Activated CD8-positive, alpha-beta memory T cell treated with anti-CD3 and anti-CD28 coated beads for 48 hours (primary cell): ENCODE measurements around the gene TEPSIN.
A peak's percentile ranks its signal among the peaks of the same experiment; 100 is the strongest.

ENCODE experiments used
- DNase-seq, 3 experiments: peaks; one replicate each; pipeline ENCODE4 v3.0.0-alpha.2; 2020; ENCODE audit warnings: low read depth in 2 of 3, low spot score in 2 of 3

The TEPSIN gene

GRCh38 chr17:81250286-81251093, 11.6 kb upstream of the TEPSIN start:
- DNase-seq, result no peak

DNA sequence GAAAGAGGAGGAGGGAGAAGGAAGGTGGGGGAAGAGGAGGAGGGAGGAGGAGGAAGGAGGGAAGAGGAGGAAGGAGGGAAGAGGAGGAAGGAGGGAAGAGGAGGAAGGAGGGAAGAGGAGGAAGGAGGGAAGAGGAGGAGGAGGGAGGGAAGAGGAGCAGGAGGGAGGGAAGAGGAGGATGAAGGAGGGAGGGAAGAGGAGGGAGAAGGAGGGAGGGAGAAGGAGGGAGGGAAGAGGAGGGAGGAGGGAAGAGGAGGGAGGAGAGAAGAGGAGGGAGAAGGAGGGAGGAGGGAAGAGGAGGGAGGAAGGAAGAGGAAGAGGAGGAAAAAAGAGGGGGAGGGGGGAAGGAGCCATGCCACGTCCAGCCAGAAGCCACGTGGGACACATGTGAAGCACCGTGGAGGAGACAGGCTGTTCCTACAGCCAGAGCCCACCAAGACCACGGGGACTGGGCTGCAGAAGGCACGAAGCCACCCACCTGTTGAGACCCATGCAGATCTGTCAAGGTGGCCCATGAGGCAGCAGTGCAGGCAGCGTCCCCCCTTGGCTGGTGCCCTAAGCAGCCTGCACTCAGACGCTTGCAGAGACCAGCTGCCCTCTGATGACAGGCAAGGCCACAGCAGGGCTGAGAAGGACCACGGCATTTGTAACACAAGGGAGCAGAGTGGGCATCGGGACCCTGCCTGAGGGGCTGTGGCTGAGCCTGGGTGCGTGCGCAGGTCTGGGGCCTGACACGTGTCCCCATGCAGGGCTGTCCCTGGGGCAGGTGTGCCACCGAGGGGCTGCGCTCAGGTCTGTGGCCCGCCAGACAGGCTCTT, 10.6 kb upstream of the TEPSIN start:
- no peak for DNase-seq

GRCh38 chr17:81248649-81249048, 9.8 kb upstream of the TEPSIN start:
- no peak for DNase-seq

DNA sequence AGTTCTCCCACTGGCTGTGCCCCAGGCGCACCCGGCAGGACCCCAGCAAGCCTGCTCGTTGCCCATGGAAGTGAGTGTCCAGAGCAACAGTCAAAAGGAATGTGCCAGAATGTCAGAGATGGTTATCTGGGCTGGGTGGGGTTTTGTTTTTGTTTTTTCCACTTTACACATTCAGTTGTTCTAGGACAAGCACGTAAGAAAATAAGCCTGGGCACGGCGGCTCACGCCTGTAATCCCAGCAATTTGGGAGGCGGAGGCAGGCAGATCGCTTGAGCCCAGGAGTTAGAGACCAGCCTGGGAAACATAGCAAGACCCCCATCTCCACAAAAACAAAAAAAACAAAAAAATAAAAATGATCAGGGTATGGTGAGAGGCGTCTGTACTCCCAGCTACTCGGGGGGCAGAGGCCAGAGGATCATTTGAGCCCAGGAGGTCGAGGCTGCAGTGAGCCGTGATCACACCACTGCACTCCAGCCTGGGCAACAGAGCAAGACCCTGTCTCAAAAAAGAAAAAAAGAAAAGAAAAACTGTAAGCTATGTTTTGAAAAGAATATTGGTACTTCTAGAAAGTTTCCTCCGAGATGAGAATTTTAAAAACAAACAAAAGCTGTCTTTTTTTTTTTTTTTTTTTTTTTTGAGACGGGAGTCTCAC, 8.6 kb upstream of the TEPSIN start:
- DNase-seq, result no peak

DNA sequence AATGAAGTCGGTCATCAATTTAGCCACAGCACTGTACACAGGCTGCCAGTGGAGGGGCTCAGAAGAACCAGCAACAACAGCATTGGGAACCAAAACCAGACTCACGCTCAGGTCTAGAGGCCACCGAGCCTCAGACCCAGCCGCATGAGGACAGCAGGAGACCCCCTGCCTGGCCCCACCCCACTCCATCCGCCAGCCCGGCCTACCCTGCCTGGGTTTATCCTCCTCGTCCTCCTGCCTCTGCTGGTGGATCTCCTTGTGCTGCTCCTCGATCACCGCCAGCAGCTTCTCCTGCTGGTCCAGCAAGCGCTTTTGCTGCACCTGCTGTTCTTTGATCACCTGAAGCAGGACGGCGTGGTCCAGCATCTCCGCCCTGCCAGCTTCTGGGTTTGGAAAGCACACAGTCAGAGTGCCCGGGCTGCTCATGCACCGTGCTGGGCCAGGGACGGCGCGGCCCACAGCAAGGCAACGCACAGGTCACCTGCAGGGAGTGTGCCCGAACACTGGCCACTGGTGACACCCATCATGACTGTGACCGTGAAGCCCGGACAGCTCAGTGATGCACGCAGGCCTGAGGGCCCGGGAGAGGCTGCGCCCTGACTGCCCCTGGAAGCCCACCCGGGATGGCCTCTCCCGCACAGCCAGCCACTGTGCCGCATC, 8.0 kb upstream of the TEPSIN start:
- DNase-seq, result no peak

DNA sequence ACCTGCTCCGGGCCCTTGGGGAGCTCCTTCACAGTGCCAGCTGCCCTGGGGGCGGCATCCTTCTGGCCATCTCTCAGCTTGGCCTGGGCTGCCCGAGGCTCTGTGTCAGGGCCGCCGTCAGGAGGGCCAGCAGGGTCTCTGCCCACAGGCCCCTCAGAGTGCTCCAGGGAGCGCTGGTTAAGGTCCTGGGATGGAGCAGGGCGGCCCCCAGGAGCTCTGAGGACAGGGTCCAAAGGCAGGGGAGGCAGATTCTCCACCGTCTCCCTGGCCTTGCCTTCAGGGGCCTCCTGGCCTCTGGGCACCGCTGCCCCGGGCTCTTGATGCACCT, 7.5 kb upstream of the TEPSIN start:
- no peak for DNase-seq

DNA sequence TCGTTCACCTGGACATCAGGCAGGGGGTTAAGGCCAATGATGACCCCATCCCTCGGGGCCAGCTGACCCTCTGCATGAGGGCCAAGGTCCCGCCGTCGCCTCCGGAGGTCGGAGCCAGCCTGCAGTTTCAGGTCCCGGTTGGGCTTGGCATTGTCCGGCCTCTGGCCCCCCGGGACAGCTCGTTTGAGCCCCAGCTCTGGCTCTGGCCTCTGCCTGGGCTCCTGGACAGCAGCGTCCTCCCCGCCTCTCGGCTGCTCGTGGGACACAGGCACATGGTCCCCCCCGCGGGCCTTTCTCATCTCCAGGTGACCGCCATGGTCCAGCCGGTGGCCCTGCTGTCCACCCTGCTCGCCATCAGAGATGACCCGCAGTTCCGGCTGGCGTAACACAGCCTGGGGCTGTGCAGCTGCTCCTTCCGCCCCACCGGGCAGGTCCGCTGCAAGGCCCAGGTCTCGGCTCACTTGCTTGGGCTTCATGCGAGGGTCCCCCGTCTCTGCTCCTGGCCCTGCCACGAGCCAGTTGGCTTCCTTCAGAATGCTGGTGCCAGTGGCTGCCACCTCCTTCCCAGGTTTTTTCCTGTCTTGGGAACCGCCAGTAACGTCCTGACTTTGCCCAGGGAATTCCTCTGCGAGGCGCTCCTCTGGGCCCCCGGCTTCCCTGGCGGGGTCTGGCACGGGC, 6.9 kb upstream of the TEPSIN start:
- no peak for DNase-seq

GRCh38 chr17:81245024-81245664, 6.3 kb upstream of the TEPSIN start:
- DNase-seq, result no peak

- no peak for DNase-seq
Observed at GRCh38 chr17:81244358-81245023, 5.6 kb upstream of the TEPSIN start.

GRCh38 chr17:81243333-81243664, 4.4 kb upstream of the TEPSIN start:
- DNase-seq, result no peak

DNA sequence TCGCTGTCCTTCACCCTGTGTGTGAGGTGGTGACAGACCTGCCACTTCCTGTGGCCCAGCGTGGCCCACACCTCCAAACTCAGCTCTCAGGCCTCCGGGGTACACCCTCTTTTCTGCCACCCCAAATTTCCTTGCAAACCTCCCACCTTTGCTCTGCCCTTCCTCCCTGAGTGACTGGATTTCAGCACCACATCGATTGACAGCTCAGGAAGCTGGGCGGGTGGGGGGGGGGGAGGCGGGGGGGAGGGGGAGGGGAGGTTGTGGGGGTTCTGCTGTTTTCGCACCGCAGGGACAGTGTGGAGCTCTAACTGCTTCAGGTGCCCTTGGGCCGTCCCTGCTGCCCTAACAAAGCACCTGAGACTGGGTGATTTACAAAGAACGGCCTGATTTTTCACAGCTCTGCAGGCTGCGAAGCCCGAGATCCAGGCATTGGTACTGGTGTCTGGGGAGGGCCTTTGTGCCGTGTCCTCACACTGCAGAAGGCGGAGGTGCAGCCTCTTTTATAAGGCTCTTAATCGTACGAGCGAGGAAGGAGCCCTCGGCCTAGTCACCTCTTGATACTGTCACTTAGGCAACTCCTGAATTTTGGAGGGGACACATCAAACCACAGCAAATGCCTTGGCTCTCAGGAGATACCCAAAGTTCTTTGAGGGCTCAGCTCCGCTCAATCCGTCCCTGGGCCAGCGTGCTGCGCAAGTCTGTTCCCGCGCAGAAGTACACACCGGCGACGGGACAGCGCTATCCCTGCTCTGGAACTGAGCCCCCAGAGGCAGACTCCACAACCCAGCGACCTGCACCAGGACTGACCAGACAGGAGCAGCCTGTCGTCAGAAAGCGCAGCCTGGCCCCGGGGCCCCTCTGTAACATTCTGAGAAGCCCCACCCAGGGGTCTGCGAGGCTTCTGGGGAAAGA, 3.8 kb upstream of the TEPSIN start:
- no peak for DNase-seq

DNA sequence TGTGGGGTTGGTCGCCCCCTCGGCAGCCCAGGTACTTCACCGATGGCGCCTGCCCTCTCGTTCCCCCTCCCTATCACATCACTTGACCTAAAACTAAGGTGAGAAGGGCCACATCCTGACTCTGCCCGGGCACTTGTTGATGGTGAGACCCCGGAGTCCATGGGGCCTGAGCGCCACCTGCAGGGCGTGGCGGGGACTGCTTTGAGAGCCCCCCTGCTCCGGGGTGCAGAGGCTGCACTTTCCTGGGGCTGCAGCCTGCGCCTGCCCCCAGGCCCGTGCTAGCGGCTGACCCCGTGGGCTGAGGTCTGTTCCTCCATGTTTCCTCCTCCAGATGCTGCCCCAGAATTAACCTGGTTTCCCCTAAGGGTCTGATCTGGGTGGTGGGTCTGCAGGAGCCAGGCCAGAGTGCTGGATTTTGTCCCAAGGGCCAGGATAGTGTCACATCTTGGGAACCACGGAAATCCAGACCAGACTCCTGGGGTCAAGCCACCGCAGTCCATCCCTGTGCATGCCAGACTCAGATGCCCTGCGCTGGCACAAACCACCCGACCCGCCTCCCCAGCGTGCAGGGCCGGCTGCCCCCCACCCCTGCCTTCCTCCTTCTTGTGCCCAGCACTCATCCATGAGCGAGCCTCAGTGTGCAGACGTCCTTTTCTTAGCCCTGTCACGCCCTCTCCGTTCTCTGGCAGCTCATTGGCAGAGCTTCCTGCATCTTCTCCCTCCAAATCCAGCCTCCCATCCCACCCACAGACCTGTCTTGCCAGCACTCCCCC, 3.0 kb upstream of the TEPSIN start:
- peak; percentile 47 to 70 (median 70) for DNase-seq

- no peak for DNase-seq
Observed at GRCh38 chr17:81241203-81241602, 2.3 kb upstream of the TEPSIN start.

DNA sequence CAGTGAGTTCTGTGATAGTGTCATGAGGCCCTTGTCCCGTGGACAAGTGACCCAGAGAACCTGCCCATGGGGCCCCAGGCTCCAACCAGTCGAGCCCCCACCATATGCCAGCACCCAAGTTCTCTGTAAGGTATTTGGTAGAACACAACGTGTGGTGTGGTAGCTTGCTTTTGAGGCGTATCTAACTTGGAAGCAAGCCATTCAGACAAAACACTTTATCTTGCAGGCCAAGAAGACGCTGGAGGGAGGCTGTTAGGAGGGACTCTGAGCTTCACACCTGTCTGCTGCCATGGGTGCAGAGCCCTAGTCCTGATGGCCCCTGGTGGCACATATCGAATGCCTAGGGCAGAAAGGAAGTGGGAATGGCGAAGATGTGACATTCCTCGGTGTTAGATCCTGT, 1.9 kb upstream of the TEPSIN start:
- no peak for DNase-seq

DNA sequence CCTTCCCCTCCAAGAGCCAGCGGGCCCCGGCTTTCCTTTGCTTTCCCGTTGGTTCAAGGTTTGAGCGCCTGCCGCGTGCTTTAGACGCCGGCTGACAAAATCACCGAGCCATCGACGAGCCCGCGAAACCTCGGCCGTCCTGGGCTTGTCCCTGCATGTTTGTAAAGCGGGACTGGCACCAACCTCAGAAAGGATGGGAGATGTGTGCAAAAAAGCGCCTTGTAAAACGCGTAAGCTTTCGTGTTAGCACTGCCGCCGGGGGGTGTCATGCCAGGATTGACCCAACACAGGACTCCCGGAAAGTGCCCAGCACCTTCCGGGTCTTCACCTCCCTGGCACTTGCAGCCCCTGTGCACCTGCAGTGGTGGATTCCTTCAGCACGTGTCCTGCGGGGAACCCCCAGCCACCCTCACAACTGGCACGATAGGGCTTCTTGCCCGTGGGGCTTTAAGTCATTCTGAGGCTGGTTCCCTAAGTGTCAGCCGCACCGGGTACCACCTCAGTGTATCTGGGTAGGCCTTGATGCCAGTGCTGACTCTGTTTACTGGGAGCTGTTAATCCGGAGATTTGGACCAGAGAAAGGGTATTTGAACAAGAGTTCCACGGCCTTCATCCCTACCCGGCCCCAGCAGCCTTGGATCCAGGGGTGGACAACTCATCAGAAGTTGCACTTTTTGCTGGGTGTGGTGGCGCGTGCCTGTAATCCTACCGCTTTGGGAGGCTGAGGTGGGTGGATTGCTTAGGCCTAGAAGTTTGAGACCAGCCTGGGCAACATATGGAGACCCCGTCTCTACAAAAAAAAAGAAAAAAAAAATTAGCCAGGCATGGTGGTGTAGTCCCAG, 1.1 kb upstream of the TEPSIN start:
- DNase-seq, result no peak

DNA sequence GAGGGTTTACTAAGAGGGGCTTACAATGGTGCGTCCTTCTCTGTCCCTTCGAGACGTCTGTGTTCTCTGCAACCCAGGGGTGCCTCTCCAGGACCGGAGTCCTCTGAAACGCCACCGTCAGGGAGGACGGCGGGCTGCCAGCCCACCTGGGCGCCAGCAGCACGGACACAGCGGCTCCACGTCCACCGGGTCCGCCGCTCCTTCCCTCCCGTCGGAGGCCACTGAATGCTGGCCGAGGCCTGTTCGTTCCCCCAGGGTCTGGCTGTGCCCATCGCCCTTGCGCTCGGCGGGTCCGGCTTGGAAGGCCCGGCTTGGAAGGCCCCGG, 403 bp downstream of the TEPSIN start:
- no peak for DNase-seq
